Kidney (tissue), 14 donors: ENCODE data around the gene PCDH15. TPM values are rescaled to one million over a fixed set of nuclear protein-coding genes. Genes with fewer than 3 reads are reported as not detected.

Experiments
- DNase-seq, 5 donors: peaks; one replicate each; pipeline ENCODE4 v3.0.0-alpha.2; 2013 to 2020
- FAIRE-seq: peaks from 2 replicates; lab custom pipeline; 2012; peaks lifted over from hg19 to GRCh38; lab: Jason Lieb, UNC
- H3K27ac ChIP-seq, 2 donors: one replicate each; pipeline ENCODE4 v1.7.0; 2013; ENCODE audit warnings: low read depth in 2 of 2, low read length in 2 of 2, inconsistent platforms in 1 of 2
- H3K27me3 ChIP-seq: one replicate; pipeline ENCODE4 v1.7.1; 2013; ENCODE audit warnings: low read length, inconsistent platforms; ENCODE audit not compliant: control insufficient read depth, insufficient read depth
- H3K36me3 ChIP-seq, 3 donors: one replicate each; pipeline versions ENCODE4 v1.7.0 to v1.7.1; 2013; ENCODE audit warnings: low read length in 3 of 3, control low read depth in 1 of 3, inconsistent platforms in 1 of 3; ENCODE audit not compliant: insufficient read depth in 3 of 3, control insufficient read depth in 2 of 3
- H3K4me1 ChIP-seq, 3 donors: one replicate each; pipeline versions ENCODE4 v1.7.0 to v1.7.1; 2013; ENCODE audit warnings: low read length in 3 of 3, inconsistent platforms in 1 of 3, low read depth in 1 of 3; ENCODE audit not compliant: control insufficient read depth in 2 of 3, insufficient read depth in 2 of 3
- H3K4me3 ChIP-seq, 3 donors: one replicate each; pipeline versions ENCODE4 v1.7.0 to v1.8.1; 2013; ENCODE audit warnings: low read length in 3 of 3, control low read depth in 1 of 3, inconsistent platforms in 1 of 3
- H3K9ac ChIP-seq, 3 donors: one replicate each; pipeline versions ENCODE4 v1.7.0 to v1.7.1; 2013; ENCODE audit warnings: low read length in 3 of 3, control low read depth in 1 of 3, inconsistent platforms in 1 of 3
- H3K9me3 ChIP-seq, 3 donors: one replicate each; pipeline versions ENCODE4 v1.7.0 to v1.7.1; 2013; ENCODE audit warnings: low read length in 3 of 3, control low read depth in 1 of 3, inconsistent platforms in 1 of 3; ENCODE audit not compliant: control insufficient read depth in 2 of 3, insufficient read depth in 1 of 3
- intact Hi-C: fragments of 100-400 bp; cut with DNase I; formaldehyde crosslinking; loops from one replicate; pipeline ENCODE4 v1.11.1; 2022
- polyA plus RNA-seq: library from polyadenylated mRNA; stranded (reverse); fragments of 350-450 nt; fragmentation: Illumina TruSeq; extraction: RNeasy Lipid Tissue Mini Kit (QIAGEN cat#74804); gene quantifications from one replicate; pipeline ENCODE4 v1.2.3, GENCODE V29; 2014; ENCODE audit warnings: low read depth, low replicate concordance; ENCODE audit not compliant: insufficient read depth
- total RNA-seq: library from RNA; stranded (reverse); fragmentation: NEBNext Ultra II Directional; extraction: Animal tissue kit (Norgen Biotek cat#: 25700); gene quantifications from one replicate; pipeline ENCODE4 v1.2.1, GENCODE V29; 2021
- TF ChIP-seq, protein P1 (sequence below): IDR thresholded peaks from 3 replicates; pipeline ENCODE4 v1.5.1; 2012; ENCODE audit warnings: mild to moderate bottlenecking, moderate library complexity, borderline replicate concordance; ENCODE audit not compliant: insufficient read depth; ENCODE audit errors: extremely low read depth
- donor health status: control.
- donor health status: control.
- donor health status: control.
- donor health status: control.
- donor health status: control.
- donor health status: DM: yes; HTN: yes; CAD: no.
- donor health status: Normal renal cell carcinoma (clear cell type).

Gene PCDH15
- total and polyA plus RNA-seq, 2 donors from 2014 or later, result 1.5 TPM; not detected in 1

DNA sequence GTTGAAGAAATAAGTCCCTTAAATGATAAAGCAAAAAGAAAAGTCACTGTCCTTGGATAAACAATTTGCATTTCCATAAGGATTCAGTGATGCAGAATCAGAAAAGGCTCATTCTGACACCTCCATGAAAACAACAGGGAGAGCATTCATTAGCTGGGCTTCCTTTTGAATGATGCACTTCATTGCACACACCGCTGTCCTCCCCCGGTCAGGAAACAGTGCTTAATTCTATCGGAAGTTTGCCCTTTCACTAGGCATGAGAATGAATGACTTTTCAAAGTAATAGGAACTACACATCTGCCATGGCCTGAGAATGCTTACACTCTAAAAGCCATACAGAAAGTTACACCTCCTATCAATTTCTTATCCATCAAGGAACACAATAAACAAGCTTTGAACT is 4.2 kb downstream of the PCDH15 start:
- FAIRE-seq (no peak), DNase-seq (peak in 3 of 5 donors; percentile 17 to 76 (median 70))
- Histone ChIP-seq H3K27me3 (no peaks in the 10 kb centered on the region), H3K9me3 (no peaks in the 10 kb centered on the region), H3K4me3 (no peak overlapping the region), H3K36me3 (no peaks in the 10 kb centered on the region), H3K9ac (no peak overlapping the region), H3K4me1 (no peaks in the 10 kb centered on the region), H3K27ac (no peak overlapping the region)
- intact Hi-C loops, result no loop called here
- TF ChIP-seq, protein P1, sequence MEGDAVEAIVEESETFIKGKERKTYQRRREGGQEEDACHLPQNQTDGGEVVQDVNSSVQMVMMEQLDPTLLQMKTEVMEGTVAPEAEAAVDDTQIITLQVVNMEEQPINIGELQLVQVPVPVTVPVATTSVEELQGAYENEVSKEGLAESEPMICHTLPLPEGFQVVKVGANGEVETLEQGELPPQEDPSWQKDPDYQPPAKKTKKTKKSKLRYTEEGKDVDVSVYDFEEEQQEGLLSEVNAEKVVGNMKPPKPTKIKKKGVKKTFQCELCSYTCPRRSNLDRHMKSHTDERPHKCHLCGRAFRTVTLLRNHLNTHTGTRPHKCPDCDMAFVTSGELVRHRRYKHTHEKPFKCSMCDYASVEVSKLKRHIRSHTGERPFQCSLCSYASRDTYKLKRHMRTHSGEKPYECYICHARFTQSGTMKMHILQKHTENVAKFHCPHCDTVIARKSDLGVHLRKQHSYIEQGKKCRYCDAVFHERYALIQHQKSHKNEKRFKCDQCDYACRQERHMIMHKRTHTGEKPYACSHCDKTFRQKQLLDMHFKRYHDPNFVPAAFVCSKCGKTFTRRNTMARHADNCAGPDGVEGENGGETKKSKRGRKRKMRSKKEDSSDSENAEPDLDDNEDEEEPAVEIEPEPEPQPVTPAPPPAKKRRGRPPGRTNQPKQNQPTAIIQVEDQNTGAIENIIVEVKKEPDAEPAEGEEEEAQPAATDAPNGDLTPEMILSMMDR, result no peak

DNA sequence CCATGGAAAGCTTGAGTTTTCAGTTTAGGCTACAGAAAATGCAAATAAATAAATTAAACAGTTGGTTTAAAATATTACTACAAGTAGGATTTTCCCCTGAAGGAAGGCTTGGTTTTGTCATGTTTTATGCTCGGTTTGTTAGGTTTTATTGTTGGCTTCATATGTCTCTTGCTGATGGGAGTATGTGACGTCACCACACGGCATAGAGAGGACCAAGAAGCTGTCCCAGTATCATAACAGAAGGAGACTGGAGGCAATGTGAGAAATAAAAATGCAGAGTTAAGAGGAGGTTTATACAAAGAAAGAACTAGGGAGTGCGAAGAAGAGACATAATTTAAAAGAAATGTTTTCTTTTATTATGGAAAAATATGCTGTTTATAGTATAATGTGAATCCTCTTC is 24.4 kb downstream of the PCDH15 start:
- no peak for DNase-seq
- H3K9me3 ChIP-seq, result no peaks in the 10 kb centered on the region
- TF ChIP-seq, protein P1, result no peak
- no peaks in the 10 kb centered on the region for H3K27me3 ChIP-seq
- no peak overlapping the region for H3K27ac ChIP-seq
- no peak overlapping the region for H3K4me3 ChIP-seq
- intact Hi-C loops, result no loop called here
- H3K36me3 ChIP-seq, result no peaks in the 10 kb centered on the region
- no peak overlapping the region for H3K9ac ChIP-seq
- H3K4me1 ChIP-seq, result no peaks in the 10 kb centered on the region
- FAIRE-seq, result no peak

DNA sequence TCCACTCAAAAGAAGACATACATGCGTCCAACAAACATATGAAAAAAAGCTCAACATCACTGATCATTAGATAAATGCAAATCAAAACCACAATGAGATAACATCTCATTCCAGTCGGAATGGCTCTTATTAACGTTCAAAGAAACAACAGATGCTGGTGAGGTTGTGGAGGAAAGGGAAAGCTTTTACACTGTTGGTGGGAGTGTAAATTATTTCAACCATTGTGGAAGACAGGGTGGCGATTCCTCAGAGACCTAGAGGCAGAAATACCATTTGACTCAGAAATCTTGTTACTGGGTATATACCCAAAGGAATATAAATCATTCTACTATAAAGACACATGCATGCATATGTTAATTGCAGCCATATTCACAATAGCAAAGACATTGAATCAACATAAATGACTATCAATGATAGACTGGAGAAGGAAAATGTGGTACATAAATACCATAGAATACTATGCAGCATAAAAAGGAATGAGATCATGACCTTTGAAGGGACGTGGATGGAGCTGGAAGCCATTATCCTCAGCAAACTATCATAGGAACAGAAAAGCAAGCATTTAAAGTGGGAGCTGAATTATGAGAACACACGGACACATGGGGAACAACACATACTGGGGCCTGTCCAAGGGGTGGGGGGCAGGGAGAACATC is 28.4 kb downstream of the PCDH15 start:
- Histone ChIP-seq H3K4me1 (no peaks in the 10 kb centered on the region), H3K9me3 (no peaks in the 10 kb centered on the region), H3K4me3 (no peak overlapping the region), H3K27ac (no peak overlapping the region), H3K36me3 (no peaks in the 10 kb centered on the region), H3K9ac (no peak overlapping the region), H3K27me3 (no peaks in the 10 kb centered on the region)
- DNase-seq (no peak), FAIRE-seq (no peak)
- intact Hi-C loops, result no loop called here
- TF ChIP-seq, protein P1, result no peak

DNA sequence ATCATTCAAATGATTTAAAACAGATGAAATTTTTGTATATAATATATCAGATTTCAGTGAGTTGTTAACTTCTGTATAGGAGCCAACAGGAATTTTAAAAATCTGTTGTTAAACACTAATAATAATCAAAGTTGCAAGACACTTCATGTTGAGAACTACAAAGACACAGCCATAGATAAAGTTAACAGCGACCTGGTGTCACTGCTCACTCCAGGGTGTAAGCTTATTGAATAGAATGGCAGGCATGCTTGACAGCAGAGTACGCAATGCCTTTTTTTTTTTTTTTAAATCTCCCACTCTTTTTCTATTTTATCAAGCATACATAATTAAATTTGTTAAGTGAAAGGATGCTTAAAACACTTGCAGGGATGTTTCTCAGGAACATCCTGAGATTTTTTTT is 32.0 kb downstream of the PCDH15 start:
- Histone ChIP-seq H3K27me3 (no peaks in the 10 kb centered on the region), H3K9ac (no peak overlapping the region), H3K9me3 (no peaks in the 10 kb centered on the region), H3K36me3 (no peaks in the 10 kb centered on the region), H3K27ac (no peak overlapping the region), H3K4me3 (no peak overlapping the region), H3K4me1 (no peaks in the 10 kb centered on the region)
- no peak for DNase-seq
- TF ChIP-seq, protein P1, result no peak
- FAIRE-seq, result no peak
- intact Hi-C loops, result no loop called here
